ENCODE measurements around the gene NGB. TPM values are rescaled to one million over a fixed set of nuclear protein-coding genes. Genes with fewer than 3 reads are reported as not detected.

Gene NGB
- total RNA-seq, 1 donor from 2014 or later, result 0.12 TPM

DNA sequence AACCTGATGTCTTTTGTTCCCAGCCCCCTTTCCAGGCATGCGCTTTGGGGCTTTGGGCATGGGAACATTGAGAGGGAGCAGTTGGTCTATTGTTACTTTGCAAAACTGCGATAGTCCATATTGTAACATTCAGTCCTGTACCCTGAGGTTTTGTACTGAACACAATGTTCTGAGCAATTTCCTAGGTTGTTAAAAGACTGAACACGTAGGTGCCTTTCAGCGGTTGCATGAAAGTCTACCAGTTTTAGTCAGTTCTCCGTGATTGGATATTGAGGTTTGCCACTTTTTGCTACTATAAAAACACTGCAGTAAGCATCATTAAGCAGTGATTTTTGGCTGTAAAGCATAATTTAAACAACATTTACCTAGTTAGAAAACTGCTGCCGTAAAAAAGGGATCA is 20.1 kb downstream of the NGB start:
- no peak for DNase-seq (ENCODE audit: low read depth)
- TF ChIP-seq, protein P1, sequence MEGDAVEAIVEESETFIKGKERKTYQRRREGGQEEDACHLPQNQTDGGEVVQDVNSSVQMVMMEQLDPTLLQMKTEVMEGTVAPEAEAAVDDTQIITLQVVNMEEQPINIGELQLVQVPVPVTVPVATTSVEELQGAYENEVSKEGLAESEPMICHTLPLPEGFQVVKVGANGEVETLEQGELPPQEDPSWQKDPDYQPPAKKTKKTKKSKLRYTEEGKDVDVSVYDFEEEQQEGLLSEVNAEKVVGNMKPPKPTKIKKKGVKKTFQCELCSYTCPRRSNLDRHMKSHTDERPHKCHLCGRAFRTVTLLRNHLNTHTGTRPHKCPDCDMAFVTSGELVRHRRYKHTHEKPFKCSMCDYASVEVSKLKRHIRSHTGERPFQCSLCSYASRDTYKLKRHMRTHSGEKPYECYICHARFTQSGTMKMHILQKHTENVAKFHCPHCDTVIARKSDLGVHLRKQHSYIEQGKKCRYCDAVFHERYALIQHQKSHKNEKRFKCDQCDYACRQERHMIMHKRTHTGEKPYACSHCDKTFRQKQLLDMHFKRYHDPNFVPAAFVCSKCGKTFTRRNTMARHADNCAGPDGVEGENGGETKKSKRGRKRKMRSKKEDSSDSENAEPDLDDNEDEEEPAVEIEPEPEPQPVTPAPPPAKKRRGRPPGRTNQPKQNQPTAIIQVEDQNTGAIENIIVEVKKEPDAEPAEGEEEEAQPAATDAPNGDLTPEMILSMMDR (conservative IDR thresholded peaks at IDR 0.05; ENCODE audit: low read depth, low read length), result no peak
- H3K4me3 ChIP-seq (ENCODE audit: low read depth, low read length), result no peak overlapping the region

DNA sequence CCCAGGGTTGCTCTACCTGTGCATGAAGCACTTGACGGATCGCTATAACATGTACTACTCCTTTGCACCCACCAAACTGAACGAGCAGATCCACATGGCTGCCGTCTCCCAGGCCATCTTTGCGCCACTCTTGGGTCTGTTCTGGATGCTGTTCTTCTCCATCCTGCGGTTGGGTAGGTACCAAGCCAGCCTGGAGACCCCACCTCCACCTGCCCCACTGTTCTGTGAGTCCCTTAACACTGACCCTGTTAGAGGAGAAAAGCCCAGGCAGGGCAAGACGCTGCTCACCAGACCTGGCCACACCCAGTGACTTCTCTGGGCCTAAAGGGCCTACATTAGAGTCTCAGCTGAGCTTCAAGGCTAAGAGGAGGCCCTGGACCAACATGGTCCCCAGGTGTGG is 21.7 kb downstream of the NGB start:
- no peak overlapping the region for H3K4me3 ChIP-seq (ENCODE audit: low read depth, low read length)
- DNase-seq (ENCODE audit: low read depth), result no peak
- TF ChIP-seq, protein P1 (conservative IDR thresholded peaks at IDR 0.05; ENCODE audit: low read depth, low read length), result no peak

DNA sequence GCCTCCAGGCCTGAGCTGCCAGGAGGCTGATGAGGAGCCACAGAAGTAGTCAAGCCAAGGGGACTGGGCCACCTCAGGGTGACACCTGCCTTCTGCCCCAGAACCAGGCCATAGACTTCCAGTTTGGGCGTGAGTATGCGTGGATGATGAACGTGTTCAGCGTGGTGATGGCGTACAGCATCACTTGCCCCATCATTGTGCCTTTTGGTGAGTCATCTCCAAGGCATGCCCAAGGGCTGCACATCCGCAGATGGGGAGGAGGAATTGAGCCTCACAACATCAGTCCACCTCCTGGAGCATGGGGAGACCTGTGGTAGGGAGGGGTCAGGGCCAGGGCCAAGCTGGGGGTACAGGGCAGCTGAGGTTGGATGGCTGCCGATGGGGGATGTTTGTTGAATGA is 22.3 kb downstream of the NGB start:
- H3K4me3 ChIP-seq (ENCODE audit: low read depth, low read length), result no peak overlapping the region
- TF ChIP-seq, protein P1 (conservative IDR thresholded peaks at IDR 0.05; ENCODE audit: low read depth, low read length), result no peak
- no peak for DNase-seq (ENCODE audit: low read depth)

DNA sequence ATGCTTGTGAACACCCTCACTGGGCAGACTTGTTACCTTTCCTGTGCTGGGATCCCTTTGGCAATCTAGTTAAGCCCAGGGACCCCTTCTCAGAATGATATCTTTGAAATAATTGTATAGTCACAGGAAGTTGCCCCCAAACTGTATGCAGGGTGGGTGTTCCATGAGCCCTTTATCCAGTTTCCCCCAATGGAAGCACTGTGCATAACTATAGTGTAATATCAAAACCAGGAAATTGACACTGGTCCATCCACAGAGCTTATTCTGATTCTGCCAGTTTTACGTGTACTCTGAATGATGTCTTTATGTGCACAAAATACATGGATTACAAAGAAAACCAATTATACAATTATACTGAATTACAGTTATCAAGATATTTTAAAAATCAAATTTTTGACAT is 24.2 kb downstream of the NGB start:
- no peak overlapping the region for H3K4me3 ChIP-seq (ENCODE audit: low read depth, low read length)
- TF ChIP-seq, protein P1 (conservative IDR thresholded peaks at IDR 0.05; ENCODE audit: low read depth, low read length), result no peak
- DNase-seq (ENCODE audit: low read depth), result no peak

GRCh38 chr14:77245820-77246219 is 25.2 kb downstream of the NGB start:
- no peak overlapping the region for H3K4me3 ChIP-seq (ENCODE audit: low read depth, low read length)
- TF ChIP-seq, protein P1 (conservative IDR thresholded peaks at IDR 0.05; ENCODE audit: low read depth, low read length), result peak; percentile 21
- DNase-seq (ENCODE audit: low read depth), result no peak

- no peak for DNase-seq (ENCODE audit: low read depth)
- no peak overlapping the region for H3K4me3 ChIP-seq (ENCODE audit: low read depth, low read length)
- TF ChIP-seq, protein P1 (conservative IDR thresholded peaks at IDR 0.05; ENCODE audit: low read depth, low read length), result no peak
Measured at GRCh38 chr14:77243853-77244252, 27.2 kb downstream of the NGB start.

DNA sequence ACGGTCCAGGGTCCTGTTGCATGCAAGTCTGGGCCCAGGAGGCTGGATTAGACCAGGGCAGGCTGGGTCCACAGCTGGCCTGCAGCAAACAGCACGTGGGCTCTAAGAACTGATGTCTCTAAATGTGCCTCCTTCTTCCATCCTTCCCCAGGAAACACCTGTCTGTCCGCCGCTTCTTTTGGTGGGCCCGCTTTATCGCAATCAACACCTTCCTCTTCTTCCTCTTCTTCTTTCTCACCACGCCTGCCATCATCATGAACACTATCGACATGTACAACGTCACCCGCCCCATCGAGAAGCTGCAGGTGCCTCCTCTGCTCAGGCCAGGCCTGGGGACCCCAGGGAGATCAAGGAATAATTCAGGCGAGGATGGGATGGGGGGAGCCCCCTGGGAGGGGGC is 28.3 kb downstream of the NGB start:
- TF ChIP-seq, protein P1 (conservative IDR thresholded peaks at IDR 0.05; ENCODE audit: low read depth, low read length), result no peak
- no peak overlapping the region for H3K4me3 ChIP-seq (ENCODE audit: low read depth, low read length)
- no peak for DNase-seq (ENCODE audit: low read depth)
